Vagina (tissue), 2 donors: ENCODE data around the gene DRP2.

Experiments used
- POLR2AphosphoS5 ChIP-seq, 2 donors: sonication (generic); formaldehyde crosslinking; IDR thresholded peaks; one replicate each; pipeline ENCODE4 v1.9.0; 2017; ENCODE audit warnings: antibody characterized with exemption in 2 of 2, mild to moderate bottlenecking in 2 of 2, low read depth in 1 of 2; ENCODE audit not compliant: insufficient read depth in 1 of 2
- TF ChIP-seq, protein P1 (sequence below), 3 experiments: fragments of 450-650 bp in 2 of 3; fragments of 200-600 bp in 1 of 3; sonication (generic) in 1 of 3; IDR thresholded peaks; one replicate each; pipeline ENCODE4 v1.5.1; 2017 to 2019; ENCODE audit warnings: antibody characterized with exemption in 3 of 3, mild to moderate bottlenecking in 2 of 3, moderate library complexity in 2 of 3

DNA sequence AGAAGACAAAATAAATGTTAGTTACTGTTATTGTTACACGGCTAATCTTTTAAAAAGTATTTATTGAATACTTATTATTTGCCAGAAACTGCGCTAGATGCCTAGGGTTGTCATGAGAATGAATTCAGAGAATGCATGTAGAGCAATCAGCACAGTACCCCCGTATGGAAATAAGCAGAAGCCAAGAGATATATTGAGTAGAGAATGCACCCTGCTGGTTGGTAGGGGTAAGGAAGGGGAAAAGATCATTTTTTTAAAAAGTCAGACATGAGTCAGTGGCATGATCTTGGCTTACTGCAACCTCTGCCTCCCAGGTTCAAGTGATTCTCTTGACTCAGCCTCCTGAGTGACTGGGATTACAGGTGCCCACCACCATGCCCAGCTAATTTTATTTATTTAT lies 13.1 kb upstream of the DRP2 start:
- TF ChIP-seq, protein P1, sequence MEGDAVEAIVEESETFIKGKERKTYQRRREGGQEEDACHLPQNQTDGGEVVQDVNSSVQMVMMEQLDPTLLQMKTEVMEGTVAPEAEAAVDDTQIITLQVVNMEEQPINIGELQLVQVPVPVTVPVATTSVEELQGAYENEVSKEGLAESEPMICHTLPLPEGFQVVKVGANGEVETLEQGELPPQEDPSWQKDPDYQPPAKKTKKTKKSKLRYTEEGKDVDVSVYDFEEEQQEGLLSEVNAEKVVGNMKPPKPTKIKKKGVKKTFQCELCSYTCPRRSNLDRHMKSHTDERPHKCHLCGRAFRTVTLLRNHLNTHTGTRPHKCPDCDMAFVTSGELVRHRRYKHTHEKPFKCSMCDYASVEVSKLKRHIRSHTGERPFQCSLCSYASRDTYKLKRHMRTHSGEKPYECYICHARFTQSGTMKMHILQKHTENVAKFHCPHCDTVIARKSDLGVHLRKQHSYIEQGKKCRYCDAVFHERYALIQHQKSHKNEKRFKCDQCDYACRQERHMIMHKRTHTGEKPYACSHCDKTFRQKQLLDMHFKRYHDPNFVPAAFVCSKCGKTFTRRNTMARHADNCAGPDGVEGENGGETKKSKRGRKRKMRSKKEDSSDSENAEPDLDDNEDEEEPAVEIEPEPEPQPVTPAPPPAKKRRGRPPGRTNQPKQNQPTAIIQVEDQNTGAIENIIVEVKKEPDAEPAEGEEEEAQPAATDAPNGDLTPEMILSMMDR (IDR thresholded peaks at IDR 0.05), result no peak
- TF ChIP-seq POLR2AphosphoS5 (IDR thresholded peaks at IDR 0.05; ENCODE audit: insufficient read depth in 1 of 2, low read depth in 1 of 2), result no peak
